GM12891 (cell line): ENCODE results near the gene NUMB.

Experiments
- PAX5 ChIP-seq: IDR thresholded peaks from 2 replicates; pipeline ENCODE4 v1.6.1; 2011; ENCODE audit warnings: low read length, moderate library complexity, mild to moderate bottlenecking; ENCODE audit not compliant: insufficient read depth, severe bottlenecking
- POLR2A ChIP-seq: IDR thresholded peaks from 2 replicates; pipeline ENCODE4 v1.6.1; 2011; ENCODE audit warnings: low read depth, low read length, control low read depth
- POLR2AphosphoS5 ChIP-seq: IDR thresholded peaks from 2 replicates; pipeline ENCODE4 v1.6.1; 2011; ENCODE audit warnings: low read depth, low read length, control low read depth
- SPI1 ChIP-seq: IDR thresholded peaks from 2 replicates; pipeline ENCODE4 v1.6.1; 2011; ENCODE audit warnings: low read depth, low read length, control low read depth
- TAF1 ChIP-seq: IDR thresholded peaks from 2 replicates; pipeline ENCODE4 v1.6.1; 2011; ENCODE audit warnings: low read depth, low read length, control low read depth

DNA sequence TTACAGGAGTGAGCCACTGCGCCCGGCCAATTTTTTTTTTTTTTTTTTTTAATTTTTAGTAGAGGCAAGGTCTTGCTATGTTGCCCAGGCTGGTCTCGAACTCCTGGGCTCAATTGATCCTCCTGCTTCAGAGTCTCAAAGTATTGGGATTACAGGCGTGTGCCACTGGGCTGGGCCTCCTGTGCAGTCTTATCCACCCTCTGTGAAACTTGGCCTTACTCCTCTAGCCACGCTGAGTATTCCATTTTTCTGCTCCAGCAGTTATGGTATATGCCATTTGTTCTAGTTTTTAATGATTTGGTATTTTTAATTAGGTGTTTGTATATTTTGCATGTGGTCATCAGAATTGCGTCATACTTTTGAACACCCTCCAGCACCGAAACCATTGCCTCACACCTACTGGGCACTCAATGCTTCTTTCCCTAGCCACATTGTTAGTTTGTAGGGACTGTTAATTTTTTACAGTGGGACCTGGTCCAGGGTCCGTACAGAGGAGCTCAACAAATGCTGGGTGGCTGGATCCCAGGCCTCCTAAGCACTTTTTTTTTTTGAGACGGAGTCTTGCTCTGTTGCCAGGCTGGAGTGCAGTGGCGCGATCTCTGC, 43.8 kb upstream of the NUMB start:
- no peak for TF ChIP-seq POLR2A
- no peak for TF ChIP-seq POLR2AphosphoS5
- TF ChIP-seq PAX5, result no peak
- TF ChIP-seq TAF1, result no peak
- TF ChIP-seq SPI1, result no peak
